Right lobe of liver (tissue), 4 donors: ENCODE data around the gene OTUD7B.

Experiments
- CTCF ChIP-seq, 4 donors: fragments of 200-600 bp in 3 of 4; fragments of 450-650 bp in 1 of 4; IDR thresholded peaks; one replicate each; pipeline versions ENCODE4 v1.5.1 to v1.8.0; 2016 to 2022; ENCODE audit warnings: antibody characterized with exemption in 4 of 4, mild to moderate bottlenecking in 2 of 4
- POLR2A ChIP-seq: fragments of 450-650 bp; IDR thresholded peaks from one replicate; pipeline ENCODE4 v1.6.1; 2017; ENCODE audit warnings: antibody characterized with exemption, mild to moderate bottlenecking
- donor health status: DM: no; HTN: no; CAD: no.
- donor health status: DM: no; HTN: no; CAD: no.
- donor health status: DM: no; HTN: yes; CAD: no.

GRCh38 chr1:149927056-149927562 lies 83.4 kb downstream of the OTUD7B start:
- TF ChIP-seq CTCF (IDR thresholded peaks at IDR 0.05), result no peak
- no peak for TF ChIP-seq POLR2A
